ENCODE results near the gene PLCH2.

PLCH2 gene

GRCh38 chr1:2512862-2513421, 36.9 kb downstream of the PLCH2 start:
- Histone ChIP-seq H3K79me2 (ENCODE audit: insufficient read depth, low read length) (no peaks in the 10 kb centered on the region), H4K20me1 (ENCODE audit: insufficient read depth, low read length, poor library complexity, severe bottlenecking) (no peaks in the 10 kb centered on the region), H3K27me3 (ENCODE audit: insufficient read depth, low read length, poor library complexity, severe bottlenecking) (no peaks in the 10 kb centered on the region), H3K36me3 (ENCODE audit: insufficient read depth, low read length) (peaks cover 76% of the 10 kb centered on the region; the same call in 1 of the 2 replicates), H3K4me3 (ENCODE audit: low read length, poor library complexity, severe bottlenecking) (no peak overlapping the region), H3K9me3 (ENCODE audit: insufficient read depth, low read depth, low read length) (no peaks in the 10 kb centered on the region), H2AFZ (ENCODE audit: low read length) (no peak overlapping the region), H3F3A (ENCODE audit: low read depth) (no peaks in the 10 kb centered on the region), H3K4me2 (ENCODE audit: low read depth, low read length, poor library complexity, severe bottlenecking) (no peak overlapping the region), H3K9ac (ENCODE audit: low read depth, low read length, poor library complexity, severe bottlenecking) (no peak overlapping the region), H3K9me2 (replicated peaks; ENCODE audit: low read depth, low read length) (no peaks in the 10 kb centered on the region), H3K4me1 (ENCODE audit: insufficient read depth, low read length, poor library complexity, severe bottlenecking) (no peaks in the 10 kb centered on the region)
- TF ChIP-seq EZH2phosphoT487 (IDR thresholded peaks at IDR 0.05; ENCODE audit: borderline replicate concordance) (no peak), CTCF (conservative IDR thresholded peaks at IDR 0.05; ENCODE audit: low read length) (no peak)

- H4K20me1 ChIP-seq (ENCODE audit: insufficient read depth, low read length, poor library complexity, severe bottlenecking), result no peaks in the 10 kb centered on the region
- no peak overlapping the region for H2AFZ ChIP-seq (ENCODE audit: low read length)
- no peaks in the 10 kb centered on the region for H3F3A ChIP-seq (ENCODE audit: low read depth)
- TF ChIP-seq EZH2phosphoT487 (IDR thresholded peaks at IDR 0.05; ENCODE audit: borderline replicate concordance) (no peak), CTCF (conservative IDR thresholded peaks at IDR 0.05; ENCODE audit: low read length) (no peak)
- H3K27me3 ChIP-seq (ENCODE audit: insufficient read depth, low read length, poor library complexity, severe bottlenecking), result no peaks in the 10 kb centered on the region
- no peak overlapping the region for H3K9ac ChIP-seq (ENCODE audit: low read depth, low read length, poor library complexity, severe bottlenecking)
- no peaks in the 10 kb centered on the region for H3K4me1 ChIP-seq (ENCODE audit: insufficient read depth, low read length, poor library complexity, severe bottlenecking)
- no peaks in the 10 kb centered on the region for H3K9me3 ChIP-seq (ENCODE audit: insufficient read depth, low read depth, low read length)
- no peaks in the 10 kb centered on the region for H3K79me2 ChIP-seq (ENCODE audit: insufficient read depth, low read length)
- H3K4me2 ChIP-seq (ENCODE audit: low read depth, low read length, poor library complexity, severe bottlenecking), result no peak overlapping the region
- no peak overlapping the region for H3K4me3 ChIP-seq (ENCODE audit: low read length, poor library complexity, severe bottlenecking)
- peaks cover 85% of the 10 kb centered on the region; the same call in 1 of the 2 replicates for H3K36me3 ChIP-seq (ENCODE audit: insufficient read depth, low read length)
- no peaks in the 10 kb centered on the region for H3K9me2 ChIP-seq (replicated peaks; ENCODE audit: low read depth, low read length)
These were observed 38.0 kb downstream of the PLCH2 start for GRCh38 chr1:2513939-2514652.

- Histone ChIP-seq H3F3A (ENCODE audit: low read depth) (no peaks in the 10 kb centered on the region), H4K20me1 (ENCODE audit: insufficient read depth, low read length, poor library complexity, severe bottlenecking) (no peaks in the 10 kb centered on the region), H3K9me2 (replicated peaks; ENCODE audit: low read depth, low read length) (no peaks in the 10 kb centered on the region), H2AFZ (ENCODE audit: low read length) (no peak overlapping the region), H3K9me3 (ENCODE audit: insufficient read depth, low read depth, low read length) (no peaks in the 10 kb centered on the region), H3K27me3 (ENCODE audit: insufficient read depth, low read length, poor library complexity, severe bottlenecking) (no peaks in the 10 kb centered on the region), H3K79me2 (ENCODE audit: insufficient read depth, low read length) (no peaks in the 10 kb centered on the region), H3K9ac (ENCODE audit: low read depth, low read length, poor library complexity, severe bottlenecking) (no peak overlapping the region), H3K4me1 (ENCODE audit: insufficient read depth, low read length, poor library complexity, severe bottlenecking) (no peaks in the 10 kb centered on the region), H3K4me3 (ENCODE audit: low read length, poor library complexity, severe bottlenecking) (no peak overlapping the region), H3K4me2 (ENCODE audit: low read depth, low read length, poor library complexity, severe bottlenecking) (no peak overlapping the region), H3K36me3 (ENCODE audit: insufficient read depth, low read length) (peaks cover 85% of the 10 kb centered on the region; the same call in 1 of the 2 replicates)
- no peak for TF ChIP-seq EZH2phosphoT487 (IDR thresholded peaks at IDR 0.05; ENCODE audit: borderline replicate concordance)
- no peak; the same call in 1 of the 2 replicates for TF ChIP-seq CTCF (conservative IDR thresholded peaks at IDR 0.05; ENCODE audit: low read length)
These were observed 39.0 kb downstream of the PLCH2 start for GRCh38 chr1:2514863-2515762.
